Suprapubic skin (tissue), 3 donors: Measurements from ENCODE around the gene PPEF1.
"Not testable (repeated sequence)": the region's sequence is repeated elsewhere in the genome, so short reads cannot be mapped to it uniquely, and the experiment has no call there.

Experiments
- CTCF ChIP-seq, 2 donors: fragments of 200-600 bp in 1 of 2; fragments of 450-650 bp in 1 of 2; sonication (generic) in 1 of 2; IDR thresholded peaks; one replicate each; pipeline ENCODE4 v1.5.1; 2016 to 2019; ENCODE audit warnings: antibody characterized with exemption in 2 of 2, mild to moderate bottlenecking in 1 of 2, moderate library complexity in 1 of 2
- EP300 ChIP-seq: sonication (generic); formaldehyde crosslinking; IDR thresholded peaks from one replicate; pipeline ENCODE4 v1.6.1; 2017; ENCODE audit warnings: antibody characterized with exemption

DNA sequence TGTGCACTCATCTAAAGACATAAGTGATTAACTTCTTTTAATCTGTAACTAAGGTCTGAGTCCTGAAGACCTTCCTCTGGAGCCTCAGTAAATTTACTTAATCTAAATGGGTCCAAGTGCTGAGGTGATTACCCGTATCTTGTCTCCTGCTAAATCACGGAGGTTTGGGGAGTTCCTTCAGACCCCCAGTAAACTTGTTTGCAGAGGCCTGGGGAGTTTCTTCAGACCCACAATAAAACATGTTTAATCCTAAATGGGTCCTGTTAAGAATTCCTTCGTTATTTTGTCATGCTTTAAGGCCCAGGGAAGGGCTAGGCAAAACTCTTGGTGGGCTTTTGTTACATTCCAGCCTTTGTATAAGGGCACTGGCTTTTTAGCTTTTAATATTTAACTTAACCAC is 140.5 kb downstream of the PPEF1 start:
- not testable (repeated sequence) for TF ChIP-seq CTCF (IDR thresholded peaks at IDR 0.05); EP300
